H9 (cell line): ENCODE results near the gene PLEKHD1. TPM values are rescaled to one million over a fixed set of nuclear protein-coding genes. Genes with fewer than 3 reads are reported as not detected.

Experiments
- DNase-seq: peaks from one replicate; pipeline ENCODE4 v3.0.0-alpha.2; 2017
- H2AFZ ChIP-seq: one replicate; pipeline ENCODE4 v1.6.1; 2013; ENCODE audit warnings: mild to moderate bottlenecking, low read length, control low read depth, moderate library complexity
- H2AK5ac ChIP-seq: 2 replicates; pipeline ENCODE4 v1.6.1; 2013; ENCODE audit warnings: low read length, control low read depth, mixed read lengths; ENCODE audit not compliant: insufficient read length
- H2BK120ac ChIP-seq: one replicate; pipeline ENCODE4 v1.6.1; 2013; ENCODE audit warnings: low read depth, mild to moderate bottlenecking, low read length, control low read depth, inconsistent platforms; ENCODE audit not compliant: poor library complexity, severe bottlenecking
- H2BK12ac ChIP-seq: 2 replicates; pipeline ENCODE4 v1.6.1; 2013; ENCODE audit warnings: low read length, control low read depth, mixed read lengths, low read depth; ENCODE audit not compliant: insufficient read length
- H2BK15ac ChIP-seq: 2 replicates; pipeline ENCODE4 v1.6.1; 2013; ENCODE audit warnings: low read depth, low read length, control low read depth
- H2BK20ac ChIP-seq: one replicate; pipeline ENCODE4 v1.6.1; 2013; ENCODE audit warnings: low read depth, mild to moderate bottlenecking, low read length, control low read depth, inconsistent platforms; ENCODE audit not compliant: poor library complexity, severe bottlenecking
- H2BK5ac ChIP-seq: 2 replicates; pipeline ENCODE4 v1.6.1; 2013; ENCODE audit warnings: low read length, control low read depth, mixed read lengths; ENCODE audit not compliant: insufficient read length
- H3K14ac ChIP-seq: 2 replicates; pipeline ENCODE4 v1.6.1; 2013; ENCODE audit warnings: low read length, control low read depth; ENCODE audit not compliant: insufficient read depth
- H3K18ac ChIP-seq: 2 replicates; pipeline ENCODE4 v1.6.1; 2013; ENCODE audit warnings: low read depth, mild to moderate bottlenecking, mixed read lengths, low read length, control low read depth; ENCODE audit not compliant: insufficient read length
- H3K23ac ChIP-seq: 2 replicates; pipeline ENCODE4 v1.6.1; 2013; ENCODE audit warnings: low read length, control low read depth, mixed read lengths, low read depth; ENCODE audit not compliant: insufficient read length
- H3K23me2 ChIP-seq: 2 replicates; pipeline ENCODE4 v1.6.1; 2013; ENCODE audit warnings: low read depth, mild to moderate bottlenecking, mixed read lengths, low read length, control low read depth; ENCODE audit not compliant: insufficient read length, poor library complexity, severe bottlenecking
- H3K27ac ChIP-seq: 2 replicates; pipeline ENCODE4 v1.5.1; 2013; ENCODE audit warnings: low read length, control low read depth, mixed read lengths, low read depth; ENCODE audit not compliant: insufficient read length
- H3K27me3 ChIP-seq: 2 replicates; pipeline ENCODE4 v1.6.1; 2013; ENCODE audit warnings: low read length, control low read depth, inconsistent platforms; ENCODE audit not compliant: insufficient read depth
- H3K4ac ChIP-seq: 2 replicates; pipeline ENCODE4 v1.6.1; 2013; ENCODE audit warnings: low read depth, mild to moderate bottlenecking, control low read depth, inconsistent platforms, low read length, moderate library complexity
- H3K4me1 ChIP-seq: 2 replicates; pipeline ENCODE4 v1.6.1; 2013; ENCODE audit warnings: low read length, control low read depth, inconsistent platforms; ENCODE audit not compliant: insufficient read depth
- H3K4me2 ChIP-seq: 2 replicates; pipeline ENCODE4 v1.6.1; 2013; ENCODE audit warnings: low read length, control low read depth, mixed read lengths; ENCODE audit not compliant: insufficient read length, insufficient read depth
- H3K56ac ChIP-seq: 2 replicates; pipeline ENCODE4 v1.6.1; 2013; ENCODE audit warnings: low read depth, mild to moderate bottlenecking, mixed read lengths, low read length, control low read depth; ENCODE audit not compliant: insufficient read length
- H3K79me1 ChIP-seq: 2 replicates; pipeline ENCODE4 v1.6.1; 2013; ENCODE audit warnings: low read depth, mild to moderate bottlenecking, moderate library complexity, low read length, control low read depth, inconsistent platforms; ENCODE audit not compliant: insufficient read depth, poor library complexity, severe bottlenecking
- H3K79me2 ChIP-seq: 2 replicates; pipeline ENCODE4 v1.6.1; 2013; ENCODE audit warnings: low read length, control low read depth, inconsistent platforms; ENCODE audit not compliant: insufficient read depth
- H3K9ac ChIP-seq: 2 replicates; pipeline ENCODE4 v1.6.1; 2013; ENCODE audit warnings: low read length, control low read depth, mixed read lengths; ENCODE audit not compliant: insufficient read length; ENCODE audit errors: extremely low read depth
- H3K9me3 ChIP-seq: one replicate; pipeline ENCODE4 v1.6.1; 2013; ENCODE audit warnings: low read depth, low read length, inconsistent platforms; ENCODE audit not compliant: control insufficient read depth
- H3T11ph ChIP-seq: one replicate; pipeline ENCODE4 v1.6.1; 2013; ENCODE audit warnings: mild to moderate bottlenecking, low read length, control low read depth, inconsistent platforms
- H4K20me1 ChIP-seq: one replicate; pipeline ENCODE4 v1.6.1; 2013; ENCODE audit not compliant: control insufficient read depth, insufficient read length, insufficient read depth
- H4K5ac ChIP-seq: 2 replicates; pipeline ENCODE4 v1.6.1; 2013; ENCODE audit warnings: low read depth, mild to moderate bottlenecking, mixed read lengths, low read length, control low read depth; ENCODE audit not compliant: insufficient read length
- H4K8ac ChIP-seq: replicated peaks from 2 replicates; pipeline ENCODE4 v1.6.1; 2013; ENCODE audit warnings: low read length, control low read depth, mixed read lengths, low read depth; ENCODE audit not compliant: insufficient read length
- H4K91ac ChIP-seq: 2 replicates; pipeline ENCODE4 v1.6.1; 2013; ENCODE audit warnings: low read depth, mild to moderate bottlenecking, moderate library complexity, mixed read lengths, low read length, control low read depth; ENCODE audit not compliant: insufficient read length
- H3K27ac Mint-ChIP-seq, 3 experiments: 2 replicates in 2 of 3; 3 replicates in 1 of 3; pipeline ENCODE4 v1.8.0; 2020 to 2021; ENCODE audit warnings: mixed read lengths in 3 of 3, mild to moderate bottlenecking in 1 of 3, moderate library complexity in 1 of 3
- H3K27me3 Mint-ChIP-seq: 2 replicates; pipeline ENCODE4 v1.8.0; 2021; ENCODE audit warnings: low read depth, mild to moderate bottlenecking, moderate library complexity, mixed read lengths
- H3K36me3 Mint-ChIP-seq, 3 experiments: 2 replicates in 2 of 3; 3 replicates in 1 of 3; pipeline ENCODE4 v1.8.0; 2020 to 2021; ENCODE audit warnings: low read depth in 3 of 3, mixed read lengths in 3 of 3; ENCODE audit not compliant: insufficient read depth in 1 of 3
- H3K4me1 Mint-ChIP-seq, 2 experiments: 2 replicates each; pipeline ENCODE4 v1.8.0; 2020; ENCODE audit warnings: mixed read lengths in 2 of 2
- H3K4me3 Mint-ChIP-seq, 2 experiments: 2 replicates in 1 of 2; 3 replicates in 1 of 2; pipeline ENCODE4 v1.8.0; 2020 to 2021; ENCODE audit warnings: mild to moderate bottlenecking in 2 of 2, mixed read lengths in 2 of 2, moderate library complexity in 1 of 2
- H3K9me3 Mint-ChIP-seq, 2 experiments: 2 replicates in 1 of 2; 3 replicates in 1 of 2; pipeline ENCODE4 v1.8.0; 2020; ENCODE audit warnings: mild to moderate bottlenecking in 2 of 2, mixed read lengths in 2 of 2, moderate library complexity in 1 of 2
- CTCF ChIP-seq: fragments of 200-600 bp; sonication (generic); conservative IDR thresholded peaks from 3 replicates; pipeline ENCODE4 v1.8.0; 2021; ENCODE audit warnings: antibody characterized with exemption, mild to moderate bottlenecking
- WGBS: extraction: QIAGEN DNeasy Blood & Tissue Kit; methylation state at CpG from one replicate; pipeline ENCODE4 v1.1.7; 2013; ENCODE audit warnings: missing lambda C conversion rate, low lambda C conversion rate, mixed read lengths; ENCODE audit not compliant: insufficient read length; ENCODE audit errors: extremely low coverage; 5-methylcytosine and 5-hydroxymethylcytosine counted together
- total RNA-seq: library from RNA; stranded (reverse); gene quantifications from 2 replicates; pipeline ENCODE4 v1.2.1, GENCODE V29; 2021

Gene PLEKHD1
- total RNA-seq, 1 experiment from 2014 or later = 0.37 TPM

- no peaks in the 10 kb centered on the region for H3K9me3 ChIP-seq
- peaks cover 24% of the 10 kb centered on the region for H3K27me3 Mint-ChIP-seq
These were observed 21.7 kb downstream of the PLEKHD1 start for GRCh38 chr14:69506241-69506595.

More at GRCh38 chr14:69506241-69506595, 21.7 kb downstream of the PLEKHD1 start:
- no peaks in the 10 kb centered on the region for H3K23me2 ChIP-seq
- Mint-ChIP-seq H3K9me3 (no peaks in the 10 kb centered on the region; a peak in 1 of 5 replicates), H3K4me3 (no peak overlapping the region), H3K27ac (no peak overlapping the region), H3K36me3 (no peaks in the 10 kb centered on the region), H3K4me1 (peaks cover 5 to 7% of the 10 kb centered on the region in 2 experiments)
- H2BK12ac ChIP-seq = no peak overlapping the region
- no peak overlapping the region for H3K56ac ChIP-seq
- H3K79me1 ChIP-seq = no peaks in the 10 kb centered on the region
- H3K27me3 ChIP-seq = no peaks in the 10 kb centered on the region
- H2BK20ac ChIP-seq = no peak overlapping the region
- H2BK5ac ChIP-seq = no peak overlapping the region
- no peaks in the 10 kb centered on the region for H3K4me1 ChIP-seq
- H3K4ac ChIP-seq = no peak overlapping the region
- no peak for TF ChIP-seq CTCF
- no CpG with 5 or more reads among the region's 1 CpG for WGBS
- H3K23ac ChIP-seq = no peak overlapping the region
- H3K14ac ChIP-seq = no peak overlapping the region
- H3K4me2 ChIP-seq = no peak overlapping the region
- H4K5ac ChIP-seq = no peak overlapping the region
- no peak overlapping the region for H2AK5ac ChIP-seq
- no peak overlapping the region for H2BK15ac ChIP-seq
- no peak overlapping the region for H3T11ph ChIP-seq
- no peak overlapping the region for H3K27ac ChIP-seq
- H4K91ac ChIP-seq = no peak overlapping the region
- no peak for DNase-seq
- no peak overlapping the region for H2BK120ac ChIP-seq
- no peaks in the 10 kb centered on the region for H4K20me1 ChIP-seq
- no peak overlapping the region for H3K18ac ChIP-seq
- no peaks in the 10 kb centered on the region for H3K79me2 ChIP-seq
- H4K8ac ChIP-seq = no peak overlapping the region
- no peak overlapping the region for H2AFZ ChIP-seq
- no peak overlapping the region for H3K9ac ChIP-seq
